ENCODE measurements around the gene COL6A3. TPM values are rescaled to one million over a fixed set of nuclear protein-coding genes. Genes with fewer than 3 reads are reported as not detected.

COL6A3 gene
- total RNA-seq, 2 donors from 2014 or later, result 26.9 to 86.9 TPM

DNA sequence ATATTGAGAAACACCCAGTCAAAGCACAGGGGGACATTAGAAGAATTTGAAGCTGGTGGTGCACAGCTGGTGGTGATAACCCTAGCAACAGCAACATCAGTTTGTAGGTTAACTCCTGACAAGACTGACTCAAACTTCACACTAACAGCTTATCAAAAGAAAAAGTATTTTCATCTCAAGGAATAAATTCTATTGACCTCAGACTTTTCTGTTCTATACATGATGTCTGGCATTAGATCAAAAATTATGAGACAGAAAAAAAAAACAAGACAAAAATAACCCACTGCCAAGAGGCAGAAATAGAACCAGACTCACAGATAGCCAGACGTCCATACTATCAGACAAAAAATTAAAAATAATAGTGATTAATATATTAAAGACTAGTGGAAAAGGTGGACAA lies 126.1 kb downstream of the COL6A3 start:
- DNase-seq (ENCODE audit: low spot score), result no peak
- 83% methylated on average over 1 of the region's 1 CpG for whole genome bisulfite sequencing
- no peaks in the 10 kb centered on the region for H3K4me1 ChIP-seq (replicated peaks)
- H3K27ac ChIP-seq, result no peak overlapping the region
- H3K27me3 ChIP-seq (replicated peaks; ENCODE audit: insufficient read depth), result no peaks in the 10 kb centered on the region
- H3K9me3 ChIP-seq, result no peaks in the 10 kb centered on the region
- no peak overlapping the region for H3K4me3 ChIP-seq
- intact Hi-C loops (cut with DNase I), result no loop called here
- TF ChIP-seq POLR2AphosphoS5 (IDR thresholded peaks at IDR 0.05) (no peak), POLR2A (IDR thresholded peaks at IDR 0.05) (no peak)
- TF ChIP-seq, protein P1, sequence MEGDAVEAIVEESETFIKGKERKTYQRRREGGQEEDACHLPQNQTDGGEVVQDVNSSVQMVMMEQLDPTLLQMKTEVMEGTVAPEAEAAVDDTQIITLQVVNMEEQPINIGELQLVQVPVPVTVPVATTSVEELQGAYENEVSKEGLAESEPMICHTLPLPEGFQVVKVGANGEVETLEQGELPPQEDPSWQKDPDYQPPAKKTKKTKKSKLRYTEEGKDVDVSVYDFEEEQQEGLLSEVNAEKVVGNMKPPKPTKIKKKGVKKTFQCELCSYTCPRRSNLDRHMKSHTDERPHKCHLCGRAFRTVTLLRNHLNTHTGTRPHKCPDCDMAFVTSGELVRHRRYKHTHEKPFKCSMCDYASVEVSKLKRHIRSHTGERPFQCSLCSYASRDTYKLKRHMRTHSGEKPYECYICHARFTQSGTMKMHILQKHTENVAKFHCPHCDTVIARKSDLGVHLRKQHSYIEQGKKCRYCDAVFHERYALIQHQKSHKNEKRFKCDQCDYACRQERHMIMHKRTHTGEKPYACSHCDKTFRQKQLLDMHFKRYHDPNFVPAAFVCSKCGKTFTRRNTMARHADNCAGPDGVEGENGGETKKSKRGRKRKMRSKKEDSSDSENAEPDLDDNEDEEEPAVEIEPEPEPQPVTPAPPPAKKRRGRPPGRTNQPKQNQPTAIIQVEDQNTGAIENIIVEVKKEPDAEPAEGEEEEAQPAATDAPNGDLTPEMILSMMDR (IDR thresholded peaks at IDR 0.05), result no peak
- H3K36me3 ChIP-seq, result no peaks in the 10 kb centered on the region

DNA sequence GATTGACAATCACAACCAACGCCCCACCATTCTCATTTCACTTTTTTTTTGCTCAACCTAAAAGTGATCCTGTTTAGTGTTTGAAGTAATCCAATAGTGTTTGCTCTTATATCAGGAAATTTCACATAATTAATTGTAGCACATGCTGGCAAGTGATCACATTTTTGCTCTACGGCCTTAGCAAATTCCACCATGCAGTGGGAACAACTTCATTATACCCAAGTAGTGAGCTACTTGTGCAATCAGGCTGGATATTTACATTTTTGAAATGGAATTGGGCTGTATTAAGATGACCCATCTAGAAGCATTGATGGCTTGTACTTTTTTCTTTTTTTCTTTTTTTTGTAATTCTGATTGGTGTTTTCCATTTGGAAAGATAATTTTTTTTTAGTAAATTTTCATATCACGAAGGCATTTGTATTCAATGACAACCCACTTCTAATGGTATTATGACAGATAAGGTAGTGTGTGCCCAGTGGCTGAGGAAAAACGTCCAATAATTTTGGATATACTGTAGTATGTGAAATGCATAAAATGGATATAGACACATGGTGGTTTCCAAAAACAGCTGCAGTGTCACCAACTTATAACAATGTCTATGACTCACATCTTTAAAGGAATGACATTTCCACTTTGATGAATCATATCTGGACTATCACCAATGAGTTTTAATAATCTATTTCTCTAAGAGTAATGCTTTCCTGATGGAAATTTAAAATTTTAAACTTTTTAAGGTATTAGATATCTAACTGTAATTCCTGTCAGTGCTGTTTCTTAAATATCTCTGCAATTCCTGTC lies 130.6 kb downstream of the COL6A3 start:
- H3K36me3 ChIP-seq, result no peaks in the 10 kb centered on the region
- TF ChIP-seq, protein P1 (IDR thresholded peaks at IDR 0.05), result no peak
- TF ChIP-seq POLR2A (IDR thresholded peaks at IDR 0.05) (no peak), POLR2AphosphoS5 (IDR thresholded peaks at IDR 0.05) (no peak)
- H3K9me3 ChIP-seq, result no peaks in the 10 kb centered on the region
- 82% methylated on average over 4 of the region's 4 CpGs for WGBS
- H3K4me1 ChIP-seq (replicated peaks), result no peaks in the 10 kb centered on the region
- no peak overlapping the region for H3K27ac ChIP-seq
- DNase-seq (ENCODE audit: low spot score), result no peak
- H3K4me3 ChIP-seq, result no peak overlapping the region
- intact Hi-C loops (cut with DNase I), result no loop called here
- no peaks in the 10 kb centered on the region for H3K27me3 ChIP-seq (replicated peaks; ENCODE audit: insufficient read depth)

DNA sequence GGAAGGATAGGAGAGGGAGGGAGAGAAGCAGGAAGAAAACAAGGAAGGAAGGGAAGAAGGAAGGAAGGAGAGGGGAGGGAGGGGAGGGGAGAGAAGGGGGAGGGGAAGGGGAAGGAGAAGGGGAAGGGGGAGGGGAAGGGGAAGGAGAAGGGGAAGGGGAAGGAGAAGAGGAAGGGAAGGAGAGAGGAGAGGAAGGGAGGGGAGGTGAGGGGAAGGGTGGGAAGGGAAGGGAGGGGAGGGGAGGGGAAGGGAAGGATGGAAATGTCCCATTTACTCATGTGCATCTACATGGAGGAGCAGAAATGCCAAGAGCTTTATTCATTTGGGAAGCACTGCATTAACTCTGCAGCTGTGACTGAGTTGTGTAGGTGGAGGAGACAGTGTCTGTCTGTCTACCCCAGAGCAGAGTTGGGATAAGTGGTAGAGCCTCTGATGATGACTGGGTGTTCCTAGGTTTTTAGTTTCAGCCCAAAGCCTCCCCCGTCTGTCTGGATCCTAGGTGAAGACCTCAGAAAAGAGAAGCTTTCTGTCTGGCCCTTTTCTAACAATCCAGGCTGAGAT lies 131.3 kb downstream of the COL6A3 start:
- Histone ChIP-seq H3K4me3 (no peak overlapping the region), H3K4me1 (replicated peaks) (no peaks in the 10 kb centered on the region), H3K9me3 (no peaks in the 10 kb centered on the region), H3K27ac (no peak overlapping the region), H3K27me3 (replicated peaks; ENCODE audit: insufficient read depth) (no peaks in the 10 kb centered on the region), H3K36me3 (no peaks in the 10 kb centered on the region)
- TF ChIP-seq POLR2A (IDR thresholded peaks at IDR 0.05), result no peak
- TF ChIP-seq, protein P1 (IDR thresholded peaks at IDR 0.05), result no peak
- TF ChIP-seq POLR2AphosphoS5 (IDR thresholded peaks at IDR 0.05), result no peak
- DNase-seq (ENCODE audit: low spot score), result no peak
- intact Hi-C loops (cut with DNase I), result no loop called here
- WGBS, result 20% methylated on average over 1 of the region's 1 CpG

DNA sequence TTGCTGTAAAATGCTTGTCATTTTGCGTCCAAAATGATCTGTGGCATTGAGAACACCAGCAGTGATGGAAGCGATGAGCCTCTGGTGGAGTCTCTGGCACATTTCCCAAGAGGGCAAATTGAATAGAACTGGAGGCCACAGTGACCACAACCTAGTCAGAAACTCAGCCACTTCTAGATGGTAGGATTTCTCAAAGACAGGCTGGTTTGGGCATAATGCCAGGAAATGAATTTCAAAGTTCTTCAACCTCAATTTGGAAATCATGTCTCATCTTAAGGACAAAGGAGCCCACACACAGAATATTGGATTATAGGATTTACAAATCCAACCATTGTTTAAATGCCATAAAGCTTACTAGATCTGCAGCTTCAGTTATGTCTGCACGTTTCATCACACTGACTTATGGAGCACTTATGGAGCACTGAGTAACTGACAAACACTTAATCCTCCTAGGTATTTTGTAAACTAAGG lies 132.1 kb downstream of the COL6A3 start:
- Histone ChIP-seq H3K27ac (peak overlapping the region in 1 of 2 donors; percentile 61), H3K4me3 (no peak overlapping the region), H3K27me3 (replicated peaks; ENCODE audit: insufficient read depth) (no peaks in the 10 kb centered on the region), H3K36me3 (no peaks in the 10 kb centered on the region), H3K4me1 (replicated peaks) (no peaks in the 10 kb centered on the region), H3K9me3 (no peaks in the 10 kb centered on the region)
- 52% methylated on average over 3 of the region's 3 CpGs for WGBS
- intact Hi-C loops (cut with DNase I), result no loop called here
- DNase-seq (ENCODE audit: low spot score), result no peak
- no peak for TF ChIP-seq POLR2AphosphoS5 (IDR thresholded peaks at IDR 0.05)
- TF ChIP-seq, protein P1 (IDR thresholded peaks at IDR 0.05), result no peak
- TF ChIP-seq POLR2A (IDR thresholded peaks at IDR 0.05), result no peak

Measured in prostate gland (tissue), 2 donors.